Suprapubic skin (tissue), 4 donors: ENCODE results near the gene AUTS2. TPM values are rescaled to one million over a fixed set of nuclear protein-coding genes. Genes with fewer than 3 reads are reported as not detected.

Experiments
- DNase-seq, 2 donors: peaks; one replicate each; pipeline ENCODE4 v3.0.0-alpha.2; 2019; ENCODE audit warnings: low spot score in 2 of 2
- H3K27ac ChIP-seq: fragments of 200-600 bp; sonication (generic); one replicate; pipeline ENCODE4 v1.5.1; 2019
- H3K27me3 ChIP-seq: fragments of 200-600 bp; sonication (generic); one replicate; pipeline ENCODE4 v1.5.1; 2019
- H3K36me3 ChIP-seq: fragments of 200-600 bp; sonication (generic); one replicate; pipeline ENCODE4 v1.5.1; 2019
- H3K4me1 ChIP-seq: fragments of 200-600 bp; sonication (generic); one replicate; pipeline ENCODE4 v1.5.1; 2019
- H3K4me3 ChIP-seq: fragments of 200-600 bp; sonication (generic); one replicate; pipeline ENCODE4 v1.5.1; 2019; ENCODE audit warnings: mild to moderate bottlenecking
- H3K9me3 ChIP-seq: fragments of 200-600 bp; sonication (generic); one replicate; pipeline ENCODE4 v1.5.1; 2019
- EP300 ChIP-seq: sonication (generic); formaldehyde crosslinking; IDR thresholded peaks from one replicate; pipeline ENCODE4 v1.6.1; 2017; ENCODE audit warnings: antibody characterized with exemption
- POLR2A ChIP-seq, 2 donors: fragments of 450-650 bp; IDR thresholded peaks; one replicate each; pipeline ENCODE4 v1.6.1; 2017; ENCODE audit warnings: antibody characterized with exemption in 2 of 2, mild to moderate bottlenecking in 2 of 2, moderate library complexity in 2 of 2
- POLR2AphosphoS5 ChIP-seq, 3 donors: sonication (generic); formaldehyde crosslinking; IDR thresholded peaks; one replicate each; pipeline ENCODE4 v1.6.1; 2017; ENCODE audit warnings: antibody characterized with exemption in 3 of 3
- WGBS: methylation state at CpG from one replicate; pipeline ENCODE4 v1.1.5; 2018; 5-methylcytosine and 5-hydroxymethylcytosine counted together
- total RNA-seq, 4 donors: library from RNA; depleted of rRNA; stranded (reverse); fragments of >200 nt; gene quantifications; one replicate each; pipeline ENCODE4 v1.1.0, GENCODE V29; 2016
- TF ChIP-seq, protein P1 (sequence below), 2 donors: fragments of 200-600 bp in 1 of 2; fragments of 450-650 bp in 1 of 2; sonication (generic) in 1 of 2; IDR thresholded peaks; one replicate each; pipeline ENCODE4 v1.5.1; 2016 to 2019; ENCODE audit warnings: antibody characterized with exemption in 2 of 2, mild to moderate bottlenecking in 1 of 2, moderate library complexity in 1 of 2

The AUTS2 gene
- total RNA-seq, 4 donors from 2014 or later: 31.0 to 102 (median 56.4) TPM

DNA sequence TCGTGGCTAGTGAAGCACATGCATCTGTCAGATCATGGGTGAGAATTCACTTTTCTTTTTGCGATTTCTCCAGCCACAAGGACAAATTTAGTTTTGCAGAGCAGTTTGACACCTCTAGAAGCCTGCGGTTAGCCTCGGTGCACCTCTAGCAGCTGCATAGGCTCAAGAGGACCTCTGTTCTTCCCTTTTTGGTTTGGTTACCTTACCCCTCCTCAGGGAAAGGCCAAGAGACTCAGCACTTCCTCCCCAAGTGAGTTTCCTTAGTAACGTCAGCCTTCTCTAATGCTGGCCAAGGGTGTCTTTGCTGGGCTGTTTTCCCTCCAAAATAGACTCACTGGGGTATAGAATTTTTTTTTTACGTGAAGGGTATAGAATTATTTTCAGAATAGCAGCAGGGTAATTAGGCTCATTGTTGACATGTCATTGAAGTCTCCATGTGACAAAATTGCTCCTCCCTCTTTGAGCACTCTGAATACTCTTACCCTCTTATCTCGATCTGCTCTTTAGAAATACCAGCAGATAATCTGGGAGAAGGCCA lies 97.8 kb downstream of the AUTS2 start:
- TF ChIP-seq EP300 (no peak), POLR2A (IDR thresholded peaks at IDR 0.05) (no peak), POLR2AphosphoS5 (IDR thresholded peaks at IDR 0.05) (no peak)
- TF ChIP-seq, protein P1, sequence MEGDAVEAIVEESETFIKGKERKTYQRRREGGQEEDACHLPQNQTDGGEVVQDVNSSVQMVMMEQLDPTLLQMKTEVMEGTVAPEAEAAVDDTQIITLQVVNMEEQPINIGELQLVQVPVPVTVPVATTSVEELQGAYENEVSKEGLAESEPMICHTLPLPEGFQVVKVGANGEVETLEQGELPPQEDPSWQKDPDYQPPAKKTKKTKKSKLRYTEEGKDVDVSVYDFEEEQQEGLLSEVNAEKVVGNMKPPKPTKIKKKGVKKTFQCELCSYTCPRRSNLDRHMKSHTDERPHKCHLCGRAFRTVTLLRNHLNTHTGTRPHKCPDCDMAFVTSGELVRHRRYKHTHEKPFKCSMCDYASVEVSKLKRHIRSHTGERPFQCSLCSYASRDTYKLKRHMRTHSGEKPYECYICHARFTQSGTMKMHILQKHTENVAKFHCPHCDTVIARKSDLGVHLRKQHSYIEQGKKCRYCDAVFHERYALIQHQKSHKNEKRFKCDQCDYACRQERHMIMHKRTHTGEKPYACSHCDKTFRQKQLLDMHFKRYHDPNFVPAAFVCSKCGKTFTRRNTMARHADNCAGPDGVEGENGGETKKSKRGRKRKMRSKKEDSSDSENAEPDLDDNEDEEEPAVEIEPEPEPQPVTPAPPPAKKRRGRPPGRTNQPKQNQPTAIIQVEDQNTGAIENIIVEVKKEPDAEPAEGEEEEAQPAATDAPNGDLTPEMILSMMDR (IDR thresholded peaks at IDR 0.05): no peak
- no peak overlapping the region for H3K27ac ChIP-seq
- H3K9me3 ChIP-seq: no peaks in the 10 kb centered on the region
- peaks cover 5% of the 10 kb centered on the region for H3K4me1 ChIP-seq
- no peaks in the 10 kb centered on the region for H3K27me3 ChIP-seq
- no peak overlapping the region for H3K4me3 ChIP-seq
- no peaks in the 10 kb centered on the region for H3K36me3 ChIP-seq
- WGBS: 82% methylated on average over 7 of the region's 7 CpGs
- no peak for DNase-seq

DNA sequence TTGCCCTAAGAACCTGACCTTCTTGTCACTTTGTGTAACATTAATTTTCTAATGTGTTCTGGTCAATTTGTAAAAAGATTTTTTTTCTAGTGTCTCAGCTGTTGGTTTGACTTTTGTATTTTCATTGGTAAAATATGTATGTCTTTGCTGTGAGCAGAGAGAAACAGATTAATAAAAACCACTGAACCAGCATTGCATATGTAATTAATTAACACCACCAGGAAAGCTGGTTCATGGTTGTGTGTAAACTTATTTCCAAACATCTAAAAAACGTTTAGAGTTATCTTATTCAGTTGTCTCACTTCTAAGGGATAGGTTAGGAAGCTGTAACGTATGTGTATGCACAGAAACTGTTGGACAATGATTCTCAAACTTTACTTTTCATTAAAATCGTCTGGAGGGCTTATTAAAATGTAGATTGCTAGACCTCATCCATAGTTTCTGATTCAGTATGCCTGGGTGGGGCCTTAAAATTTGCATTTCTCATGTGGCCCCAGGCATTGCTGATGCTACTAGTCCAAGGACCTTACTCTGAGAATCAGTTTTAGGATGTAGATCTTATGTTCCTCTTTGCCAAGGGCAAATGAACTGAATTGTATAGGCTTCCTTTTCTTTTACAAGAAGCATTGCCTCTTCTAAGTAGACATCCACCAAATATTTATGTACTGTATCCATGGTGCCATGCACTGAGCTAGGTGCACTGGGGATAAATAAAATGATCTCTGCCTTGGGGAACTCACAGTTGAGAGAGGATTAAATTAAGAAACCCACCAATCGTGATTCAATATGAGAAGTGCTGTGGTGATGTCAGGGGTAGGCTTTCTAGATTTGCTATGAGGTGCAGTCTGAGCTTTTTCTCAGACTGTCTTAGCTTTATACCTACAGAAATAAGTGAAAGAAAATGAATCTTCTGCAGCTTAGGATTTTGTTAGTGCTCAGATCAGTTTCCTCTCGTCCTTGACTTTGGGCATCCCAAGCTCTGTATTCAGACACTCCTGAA lies 98.7 kb downstream of the AUTS2 start:
- Histone ChIP-seq H3K27me3 (no peaks in the 10 kb centered on the region), H3K9me3 (no peaks in the 10 kb centered on the region), H3K4me1 (peaks cover 5% of the 10 kb centered on the region), H3K4me3 (no peak overlapping the region), H3K36me3 (no peaks in the 10 kb centered on the region), H3K27ac (no peak overlapping the region)
- WGBS: 64% methylated on average over 5 of the region's 5 CpGs
- no peak for TF ChIP-seq POLR2AphosphoS5 (IDR thresholded peaks at IDR 0.05)
- TF ChIP-seq, protein P1 (IDR thresholded peaks at IDR 0.05): no peak
- DNase-seq: no peak

DNA sequence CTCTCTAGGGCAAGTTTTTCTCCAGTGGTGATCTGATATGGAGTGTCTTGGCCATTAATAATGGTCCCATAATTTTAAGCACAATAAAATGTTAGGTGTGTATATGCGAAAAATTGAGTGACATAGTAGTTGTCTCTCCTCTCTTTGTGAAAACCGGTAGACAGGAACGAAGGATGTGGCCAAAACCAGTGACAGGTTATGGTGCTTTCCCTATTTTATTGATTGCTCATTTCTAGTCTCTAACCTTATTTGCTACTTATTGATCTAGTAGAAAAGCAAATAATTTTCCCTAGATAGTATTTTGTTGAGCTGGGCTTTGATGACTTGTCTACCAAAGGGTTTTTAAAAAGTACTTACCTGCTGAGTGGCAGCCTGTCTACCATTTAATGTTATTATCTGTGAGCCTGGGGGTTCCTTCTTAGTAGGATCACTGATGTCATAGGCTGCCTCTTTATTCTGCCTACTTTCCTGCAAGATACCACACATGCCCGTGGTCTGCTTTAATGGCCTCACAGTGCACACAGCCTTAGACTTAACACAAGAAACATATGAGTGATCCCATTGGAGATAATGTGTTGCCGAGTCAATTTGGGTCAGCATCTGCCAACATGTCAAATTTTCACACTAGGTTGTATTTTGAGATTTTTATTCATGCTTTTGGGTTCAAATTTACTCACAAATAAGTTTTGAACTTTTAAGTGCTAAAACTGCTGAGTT lies 100.0 kb downstream of the AUTS2 start:
- no peak for DNase-seq
- H3K9me3 ChIP-seq: no peaks in the 10 kb centered on the region
- H3K4me1 ChIP-seq: peaks cover 6% of the 10 kb centered on the region
- no peak overlapping the region for H3K27ac ChIP-seq
- H3K4me3 ChIP-seq: no peak overlapping the region
- WGBS: 88% methylated on average over 5 of the region's 5 CpGs
- no peaks in the 10 kb centered on the region for H3K27me3 ChIP-seq
- TF ChIP-seq POLR2AphosphoS5 (IDR thresholded peaks at IDR 0.05) (no peak), POLR2A (IDR thresholded peaks at IDR 0.05) (no peak), EP300 (no peak)
- TF ChIP-seq, protein P1 (IDR thresholded peaks at IDR 0.05): no peak
- no peaks in the 10 kb centered on the region for H3K36me3 ChIP-seq

DNA sequence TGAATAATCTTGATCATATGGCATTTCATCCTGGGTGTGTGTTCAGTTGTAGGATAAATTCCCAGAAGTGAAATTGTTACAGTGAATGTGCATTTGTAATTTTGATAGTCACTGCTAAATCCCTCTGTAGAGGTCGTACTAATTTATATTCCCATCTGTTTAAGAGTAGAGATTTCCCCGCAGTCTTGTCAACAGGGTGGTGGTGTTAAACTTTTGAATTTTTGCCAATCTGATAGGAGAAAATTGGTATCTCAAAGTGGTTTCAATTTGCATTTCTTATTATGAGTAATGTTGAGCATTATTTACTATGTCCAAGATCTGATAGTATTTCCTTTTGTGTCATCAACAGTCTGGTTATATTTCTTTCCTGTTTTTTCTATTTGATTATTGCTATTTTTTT lies 101.7 kb downstream of the AUTS2 start:
- no peaks in the 10 kb centered on the region for H3K9me3 ChIP-seq
- 57% methylated on average over 2 of the region's 2 CpGs for WGBS
- H3K4me3 ChIP-seq: no peak overlapping the region
- H3K27ac ChIP-seq: no peak overlapping the region
- peaks cover 8% of the 10 kb centered on the region for H3K4me1 ChIP-seq
- no peak for DNase-seq
- H3K36me3 ChIP-seq: no peaks in the 10 kb centered on the region
- TF ChIP-seq POLR2A (IDR thresholded peaks at IDR 0.05): no peak
- TF ChIP-seq EP300: no peak
- TF ChIP-seq, protein P1 (IDR thresholded peaks at IDR 0.05): no peak
- no peak for TF ChIP-seq POLR2AphosphoS5 (IDR thresholded peaks at IDR 0.05)
- H3K27me3 ChIP-seq: no peaks in the 10 kb centered on the region

DNA sequence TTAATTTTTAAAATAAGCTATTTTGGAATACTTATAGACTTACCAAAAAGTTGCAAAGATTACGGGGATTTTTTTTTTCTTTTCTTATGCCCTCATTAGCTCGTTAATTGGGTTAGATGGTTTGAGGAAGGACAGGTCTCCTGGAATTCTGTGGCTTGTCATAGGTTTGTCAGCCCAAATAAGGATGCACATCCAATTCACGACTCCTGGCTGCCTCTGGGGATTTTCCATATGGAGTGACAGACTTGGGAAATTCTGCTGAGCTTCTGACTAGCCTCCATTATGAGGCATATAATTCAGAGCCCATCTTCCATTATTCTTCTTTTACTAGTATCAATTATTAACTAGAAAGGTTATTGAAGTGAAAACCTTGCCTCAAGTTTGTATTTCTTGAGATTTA lies 102.1 kb downstream of the AUTS2 start:
- no peak overlapping the region for H3K4me3 ChIP-seq
- no peaks in the 10 kb centered on the region for H3K36me3 ChIP-seq
- H3K9me3 ChIP-seq: no peaks in the 10 kb centered on the region
- WGBS: 77% methylated on average over 3 of the region's 3 CpGs
- peaks cover 8% of the 10 kb centered on the region for H3K4me1 ChIP-seq
- TF ChIP-seq, protein P1 (IDR thresholded peaks at IDR 0.05): no peak
- TF ChIP-seq POLR2A (IDR thresholded peaks at IDR 0.05): no peak
- no peak for TF ChIP-seq EP300
- TF ChIP-seq POLR2AphosphoS5 (IDR thresholded peaks at IDR 0.05): no peak
- no peaks in the 10 kb centered on the region for H3K27me3 ChIP-seq
- no peak overlapping the region for H3K27ac ChIP-seq
- no peak for DNase-seq
